K562 (cell line): Measurements from ENCODE around the gene SLC6A7. TPM values are rescaled to one million over a fixed set of nuclear protein-coding genes. Genes with fewer than 3 reads are reported as not detected.

Source experiments
- ATAC-seq: fragments of 200-7000 bp; cut with Tn5 transposase; 3 replicates; pipeline ENCODE4 v1.9.1; 2020; ENCODE audit warnings: moderate library complexity
- BruUV-seq: library from RNA; stranded (reverse); fragments of 400-500 nt; replicated peaks from 2 replicates; lab custom pipeline; 2021; lab: Mats Ljungman, UMichigan
- CTCF ChIA-PET: fragments of 300-600 bp; formaldehyde crosslinking; extraction: SDS; loops from one replicate; lab custom pipeline; 2021; ENCODE audit warnings: low intra/inter-chr PET ratio; lab: Yijun Ruan, JAX
- POLR2A ChIA-PET: fragments of 300-600, 350-650 bp; sonication (Branson Sonifier 250); formaldehyde crosslinking; extraction: SDS; loops from one replicate; lab custom pipeline; 2021; ENCODE audit warnings: antibody characterized with exemption, inconsistent platforms; lab: Yijun Ruan, JAX
- DNase-seq, 4 experiments: peaks; one replicate each; pipeline versions ENCODE4 v3.0.0 to v3.0.0-alpha.2; 2011 to 2018; ENCODE audit warnings: low spot score in 3 of 4, mixed read lengths in 3 of 4; ENCODE audit errors: extremely low read depth in 1 of 4
- FAIRE-seq: peaks from 2 replicates; lab custom pipeline; 2011; peaks lifted over from hg19 to GRCh38; lab: Jason Lieb, UNC
- H2AFZ ChIP-seq: 2 replicates; pipeline ENCODE4 v1.6.0; 2011; ENCODE audit warnings: low read depth, low read length, control low read depth, inconsistent platforms
- H3K27ac ChIP-seq: fragments of 200-600 bp; 3 replicates; pipeline ENCODE4 v1.8.0; 2011; ENCODE audit warnings: low read depth, mild to moderate bottlenecking, control low read depth, inconsistent platforms, low read length, moderate library complexity, mixed read lengths; ENCODE audit errors: extremely low read depth
- H3K27me3 ChIP-seq, 2 experiments: fragments of 300-600 bp in 1 of 2; 2 replicates in 1 of 2; 3 replicates in 1 of 2; pipeline versions ENCODE4 v1.6.0 to v1.8.0; 2011; ENCODE audit warnings: inconsistent platforms in 2 of 2, low read length in 2 of 2, mild to moderate bottlenecking in 1 of 2, mixed read lengths in 1 of 2, moderate library complexity in 1 of 2; ENCODE audit not compliant: control insufficient read depth in 2 of 2, insufficient read depth in 2 of 2
- H3K36me3 ChIP-seq: fragments of 300-600 bp; 3 replicates; pipeline ENCODE4 v1.8.0; 2011; ENCODE audit warnings: mild to moderate bottlenecking, low read length, inconsistent platforms; ENCODE audit not compliant: control insufficient read depth, insufficient read depth
- H3K4me1 ChIP-seq, 2 experiments: fragments of 200-600 bp in 1 of 2; replicated peaks in 1 of 2; 2 replicates in 1 of 2; 3 replicates in 1 of 2; pipeline versions ENCODE4 v1.5.1 to v1.8.0; 2011; ENCODE audit warnings: inconsistent platforms in 2 of 2, low read length in 2 of 2, mild to moderate bottlenecking in 1 of 2, mixed read lengths in 1 of 2, moderate library complexity in 1 of 2; ENCODE audit not compliant: control insufficient read depth in 2 of 2, insufficient read depth in 2 of 2
- H3K4me2 ChIP-seq: 2 replicates; pipeline ENCODE4 v1.6.1; 2011; ENCODE audit warnings: low read length, control low read depth, inconsistent platforms, mixed read lengths; ENCODE audit not compliant: insufficient read depth
- H3K4me3 ChIP-seq: fragments of 200-600 bp; sonication (generic), shearing (Covaris generic); 2 replicates; pipeline ENCODE4 v1.5.1; 2016; ENCODE audit warnings: control low read depth, inconsistent platforms
- H3K79me2 ChIP-seq: fragments of 200-600 bp; 3 replicates; pipeline ENCODE4 v1.8.0; 2011; ENCODE audit warnings: low read length, inconsistent platforms; ENCODE audit not compliant: control insufficient read depth, insufficient read depth
- H3K9ac ChIP-seq, 2 experiments: 2 replicates each; pipeline versions ENCODE4 v1.6.0 to v1.6.1; 2011; ENCODE audit warnings: low read depth in 2 of 2, low read length in 2 of 2, control low read depth in 1 of 2, inconsistent platforms in 1 of 2, mild to moderate bottlenecking in 1 of 2, mixed read lengths in 1 of 2; ENCODE audit not compliant: insufficient read depth in 1 of 2
- H3K9me1 ChIP-seq: one replicate; pipeline ENCODE4 v1.6.0; 2011; ENCODE audit warnings: inconsistent platforms, mild to moderate bottlenecking, low read length, moderate library complexity; ENCODE audit not compliant: control insufficient read depth, insufficient read depth
- H3K9me3 ChIP-seq: replicated peaks from 2 replicates; pipeline ENCODE4 v1.5.1; 2011; ENCODE audit warnings: low read depth, low read length, inconsistent platforms; ENCODE audit not compliant: control insufficient read depth, insufficient read depth
- H4K20me1 ChIP-seq: replicated peaks from 2 replicates; pipeline ENCODE4 v1.6.1; 2011; ENCODE audit warnings: low read length, inconsistent platforms, mixed read lengths; ENCODE audit not compliant: control insufficient read depth, insufficient read depth
- ARHGAP35 ChIP-seq: fragments of 450-650 bp; IDR thresholded peaks from 2 replicates; pipeline ENCODE4 v1.6.1; 2018; ENCODE audit not compliant: partially characterized antibody
- E2F5 ChIP-seq: sonication (generic); formaldehyde crosslinking; IDR thresholded peaks from 2 replicates; pipeline ENCODE4 v1.8.0; 2022; ENCODE audit warnings: mild to moderate bottlenecking, missing genetic modification reagents
- NFIC ChIP-seq: fragments of 450-650 bp; IDR thresholded peaks from 2 replicates; pipeline ENCODE4 v1.6.1; 2017; ENCODE audit warnings: mild to moderate bottlenecking, inconsistent platforms
- WGBS: fragments of 100-300 bp; shearing (Covaris generic); methylation state at CpG from one replicate; pipeline ENCODE4 v1.1.6; 2016; ENCODE audit warnings: low coverage, mixed read lengths; ENCODE audit not compliant: insufficient coverage; ENCODE audit errors: missing lambda C conversion rate; 5-methylcytosine and 5-hydroxymethylcytosine counted together
- in situ Hi-C: fragments of 300-500 bp; cut with MboI; formaldehyde crosslinking; loops from 4 replicates; pipeline ENCODE4 v1.15.0; 2018; ENCODE audit warnings: inconsistent platforms, mixed read lengths
- intact Hi-C: fragments of 100-400 bp; cut with micrococcal nuclease; formaldehyde crosslinking; loops from 2 replicates; pipeline ENCODE4 v1.14.2; 2022
- polyA plus RNA-seq, 8 experiments: library from polyadenylated mRNA; depleted of rRNA in 4 of 8; stranded (reverse) in 5 of 8; unstranded in 3 of 8; fragments of >200 nt; fragmentation: Nextera tagmentation in 2 of 8; fragmentation: Illumina TruSeq in 1 of 8; extraction: Ambion mirVana in 2 of 8; extraction: Trizol in 1 of 8; gene quantifications; 2 replicates each; pipeline versions ENCODE4 v1.2.1 to v1.2.3, GENCODE V29; 2011 to 2014; ENCODE audit warnings: inconsistent platforms in 1 of 8, missing spikeins in 1 of 8
- total RNA-seq, 7 experiments: library from RNA; depleted of rRNA in 6 of 7; stranded (reverse); fragments of >200 nt in 6 of 7; fragmentation: Illumina TruSeq in 2 of 7; extraction: Trizol in 2 of 7; gene quantifications; 2 replicates each; pipeline versions ENCODE4 v1.2.1 to v1.2.3, GENCODE V29; 2011 to 2021; ENCODE audit warnings: low replicate concordance in 1 of 7

The SLC6A7 gene
- total and polyA plus RNA-seq, 9 of the 15 experiments (the other 6 are each of a cell fraction or from before 2014, with no cell fraction given), result not detected

GRCh38 chr5:150202501-150202900 is 12.6 kb downstream of the SLC6A7 start:
- Histone ChIP-seq H3K9me1 (no peaks in the 10 kb centered on the region), H3K79me2 (no peaks in the 10 kb centered on the region), H3K4me2 (no peak overlapping the region), H3K4me1 (peaks cover 0 to 3% of the 10 kb centered on the region in 2 experiments; a peak in 1 of 5 replicates), H2AFZ (no peak overlapping the region), H3K27ac (no peak overlapping the region), H3K9me3 (no peaks in the 10 kb centered on the region), H4K20me1 (peaks cover 11% of the 10 kb centered on the region), H3K9ac (no peak overlapping the region), H3K27me3 (peaks cover 23 to 63% of the 10 kb centered on the region in 2 experiments; a peak in 4 of 5 replicates), H3K4me3 (no peak overlapping the region), H3K36me3 (no peaks in the 10 kb centered on the region)
- intact Hi-C loops (no loop called here), in situ Hi-C loops (no loop called here)
- ChIA-PET CTCF (interaction anchor here (0.6 kb wide), 1 partner anchor 71 kb away, joined by 4 read pairs; no protein-coding TSS in a partner anchor), POLR2A (no interaction called here)
- BruUV-seq, result no TSS peak
- 2% methylated on average over 9 of the region's 10 CpGs for WGBS
- no peak for DNase-seq
- FAIRE-seq, result no peak
- ATAC-seq, result no peak
- TF ChIP-seq E2F5 (CRISPR knock-in tag) (no peak), NFIC (0 out of 2 replicates have a peak, but pooled peaks have one; percentile 14), ARHGAP35 (no peak)
